Erythroblast (primary cell): ENCODE results near the gene TMPRSS7.
A peak's percentile ranks its signal among the peaks of the same experiment; 100 is the strongest.

Experiments
- DNase-seq, 2 experiments: peaks; one replicate each; lab custom pipeline; 2025; lab: John Stamatoyannopoulos, UW
- GATA1 ChIP-seq: IDR thresholded peaks from 2 replicates; pipeline ENCODE4 v1.6.1; 2011; ENCODE audit warnings: low read depth, mild to moderate bottlenecking, control low read depth, low read length, moderate library complexity
- POLR2A ChIP-seq: IDR thresholded peaks from 2 replicates; pipeline ENCODE4 v1.6.1; 2011; ENCODE audit warnings: mild to moderate bottlenecking, low read length

Gene TMPRSS7

GRCh38 chr3:112090887-112091586 lies 56.5 kb downstream of the TMPRSS7 start:
- TF ChIP-seq GATA1 (no peak), POLR2A (no peak)
- DNase-seq: no peak

- no peak for DNase-seq
- TF ChIP-seq GATA1: no peak
These were observed 58.1 kb downstream of the TMPRSS7 start for GRCh38 chr3:112092496-112093179.

- TF ChIP-seq POLR2A: no peak
- no peak for DNase-seq
These were observed 58.6 kb downstream of the TMPRSS7 start for GRCh38 chr3:112093180-112093522.

GRCh38 chr3:112095731-112096130 lies 61.2 kb downstream of the TMPRSS7 start:
- TF ChIP-seq GATA1: no peak
- no peak for TF ChIP-seq POLR2A
- no peak for DNase-seq

GRCh38 chr3:112096176-112096575 lies 61.6 kb downstream of the TMPRSS7 start:
- TF ChIP-seq GATA1: no peak
- no peak for TF ChIP-seq POLR2A
- DNase-seq: no peak

- TF ChIP-seq GATA1 (no peak), POLR2A (no peak)
- peak in 1 of 2 experiments; percentile 45 for DNase-seq
These were observed 62.8 kb downstream of the TMPRSS7 start for GRCh38 chr3:112097378-112097777.

GRCh38 chr3:112101916-112102315 lies 67.4 kb downstream of the TMPRSS7 start:
- TF ChIP-seq POLR2A: no peak
- no peak for TF ChIP-seq GATA1
- no peak for DNase-seq

GRCh38 chr3:112104774-112105173 lies 70.2 kb downstream of the TMPRSS7 start:
- DNase-seq: no peak
- TF ChIP-seq POLR2A: no peak
- no peak for TF ChIP-seq GATA1

- TF ChIP-seq POLR2A: no peak
- no peak for TF ChIP-seq GATA1
- no peak for DNase-seq
These were observed 74.8 kb downstream of the TMPRSS7 start for GRCh38 chr3:112109322-112109721.

GRCh38 chr3:112111785-112112402 lies 77.4 kb downstream of the TMPRSS7 start:
- peak; percentile 54 to 67 for DNase-seq
- no peak for TF ChIP-seq POLR2A
- TF ChIP-seq GATA1: no peak

GRCh38 chr3:112114576-112115160 lies 80.1 kb downstream of the TMPRSS7 start:
- DNase-seq: no peak
- TF ChIP-seq POLR2A: no peak
- TF ChIP-seq GATA1: no peak

GRCh38 chr3:112115161-112115739 lies 80.7 kb downstream of the TMPRSS7 start:
- TF ChIP-seq POLR2A (no peak), GATA1 (no peak)
- no peak for DNase-seq

- no peak for DNase-seq
- TF ChIP-seq GATA1 (no peak), POLR2A (no peak)
These were observed 81.4 kb downstream of the TMPRSS7 start for GRCh38 chr3:112115806-112116383.

- TF ChIP-seq GATA1: no peak
- TF ChIP-seq POLR2A: no peak
- DNase-seq: no peak
These were observed 82.2 kb downstream of the TMPRSS7 start for GRCh38 chr3:112116748-112117186.

- DNase-seq: no peak
- no peak for TF ChIP-seq POLR2A
- no peak for TF ChIP-seq GATA1
These were observed 82.9 kb downstream of the TMPRSS7 start for GRCh38 chr3:112117415-112117814.
